C4-2B (cell line): Measurements from ENCODE around the gene TST.

ENCODE experiments used
- CTCF ChIP-seq: fragments of 450-650 bp; conservative IDR thresholded peaks from 2 replicates; pipeline ENCODE4 v1.5.1; 2017; ENCODE audit warnings: mild to moderate bottlenecking
- ZFX ChIP-seq: fragments of 450-650 bp; IDR thresholded peaks from 2 replicates; pipeline ENCODE4 v1.6.1; 2017

GRCh38 chr22:37021710-37022482 lies 2.6 kb upstream of the TST start:
- TF ChIP-seq CTCF (peak; percentile 87), ZFX (no peak)
